Measurements from ENCODE around the gene AFG1L.
"Not testable (repeated sequence)": the region's sequence is repeated elsewhere in the genome, so short reads cannot be mapped to it uniquely, and the experiment has no call there.

Gene AFG1L

DNA sequence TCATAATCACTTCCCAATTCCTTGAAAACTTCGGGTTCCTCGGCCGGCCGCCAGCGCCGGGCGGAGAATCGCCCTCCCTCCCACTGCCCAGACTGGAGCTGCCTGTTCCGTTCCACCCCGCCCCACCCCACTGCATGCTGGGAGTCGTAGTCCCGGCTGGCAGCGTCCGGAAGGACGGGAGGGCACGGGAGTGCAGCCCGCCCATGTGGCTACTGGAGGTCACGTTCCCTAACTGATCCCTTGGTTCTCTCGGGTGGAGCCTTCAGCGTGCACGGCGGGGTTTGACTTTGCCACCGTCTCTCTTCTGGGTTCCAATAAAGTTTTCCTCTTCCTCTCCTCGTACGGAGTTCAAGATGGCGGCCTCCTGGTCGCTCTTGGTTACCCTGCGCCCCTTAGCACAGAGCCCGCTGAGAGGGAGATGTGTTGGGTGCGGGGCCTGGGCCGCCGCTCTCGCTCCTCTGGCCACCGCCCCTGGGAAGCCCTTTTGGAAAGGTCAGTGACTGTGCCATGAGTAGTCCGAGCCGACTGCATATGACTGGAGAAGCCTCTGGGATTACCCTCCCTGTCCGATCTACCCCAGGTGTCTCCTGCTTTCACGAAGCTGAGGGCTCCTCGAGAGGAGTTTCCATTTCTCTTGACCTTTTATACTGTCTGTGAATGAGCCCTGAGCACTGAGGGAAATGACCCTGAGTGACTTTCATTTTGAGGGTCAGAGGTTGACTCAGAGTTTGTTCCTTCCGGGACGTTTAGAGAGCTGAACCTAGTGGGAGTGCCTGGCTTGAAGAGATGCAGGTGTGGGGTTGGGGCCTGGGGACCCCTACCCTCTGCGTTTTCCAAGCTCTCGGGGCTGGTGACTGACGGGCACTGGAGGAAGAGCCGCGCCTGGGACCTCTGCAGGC, at the start of gene AFG1L:
AFG1L (plus strand) TSS at position 328 of the 899 bp plus-strand sequence; CDS start at position 354, 26 bp downstream.
- peak; percentile 76 for DNase-seq (ENCODE audit: low read depth)

DNA sequence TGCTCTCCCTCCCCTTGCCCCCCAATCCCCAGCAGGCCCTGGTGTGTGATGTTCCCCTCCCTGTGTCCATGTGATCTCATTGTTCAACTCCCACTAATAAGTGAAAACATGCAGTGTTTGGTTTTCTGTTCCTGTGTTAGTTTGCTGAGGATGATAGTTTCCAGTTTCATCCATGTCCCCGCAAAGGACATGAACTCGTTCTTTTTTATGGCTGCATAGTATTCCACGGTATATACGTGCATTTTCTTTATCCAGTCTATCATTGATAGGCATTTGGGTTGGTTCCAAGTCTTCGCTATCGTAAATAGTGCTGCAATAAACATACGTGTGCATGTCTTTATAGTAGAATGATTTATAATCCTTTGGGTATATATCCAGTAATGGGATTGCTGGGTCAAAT, 49.8 kb upstream of the AFG1L start:
- not testable (repeated sequence) for DNase-seq (ENCODE audit: low read depth)

DNA sequence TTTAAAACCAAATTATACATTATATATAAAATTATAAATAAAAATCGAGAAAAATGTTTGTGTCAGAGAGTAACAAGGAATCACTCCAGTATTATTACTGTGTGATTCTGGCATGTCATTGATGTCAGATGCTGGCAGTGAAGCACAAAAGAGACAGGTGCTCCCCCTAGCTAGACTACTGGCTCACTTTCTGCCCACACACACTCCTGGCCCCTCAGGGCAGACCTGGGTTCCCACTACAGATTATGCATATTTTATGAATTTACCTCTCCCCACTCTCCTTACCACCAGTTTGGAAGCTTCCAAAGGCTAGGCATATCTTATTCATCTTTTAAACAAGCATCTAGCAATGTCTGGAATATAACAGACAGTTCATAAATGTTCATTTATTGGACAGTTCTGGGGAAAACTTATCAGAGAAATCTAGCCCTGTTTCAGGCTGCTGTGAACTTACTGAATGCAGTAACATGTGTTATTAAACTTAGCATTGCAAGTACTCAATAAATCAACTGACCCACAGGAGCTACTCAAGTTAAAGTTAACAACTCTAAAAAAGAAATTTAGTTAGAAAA, 46.8 kb upstream of the AFG1L start:
- DNase-seq (ENCODE audit: low read depth): no peak

DNA sequence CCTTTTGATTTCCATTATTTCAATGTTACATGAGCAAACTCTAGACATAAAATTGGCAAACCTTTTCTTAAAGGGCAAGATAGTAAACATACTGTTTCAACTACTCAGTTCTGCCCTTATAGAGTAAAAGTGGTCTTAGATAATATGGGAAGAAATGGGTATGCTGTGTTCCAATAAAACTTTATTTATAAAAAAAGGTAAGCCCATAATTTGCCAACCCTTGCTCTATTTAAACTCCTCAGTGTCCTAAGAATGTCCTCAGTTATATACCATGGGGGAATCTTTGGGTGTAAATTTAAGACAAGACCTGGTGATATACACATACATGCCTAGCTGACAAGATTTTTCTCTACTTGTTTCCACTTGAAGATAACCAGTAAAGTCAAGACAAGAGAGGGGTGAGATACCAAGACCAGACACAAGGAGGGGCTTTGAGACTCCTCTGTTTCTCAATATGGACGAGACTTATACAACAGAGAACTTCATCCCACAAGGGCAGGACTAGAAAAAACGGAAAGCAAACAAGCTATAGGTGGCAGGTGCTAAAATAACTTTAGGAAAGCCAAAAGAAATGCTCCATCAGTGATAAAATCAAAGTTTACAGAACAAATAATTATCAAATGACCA, 44.5 kb upstream of the AFG1L start:
- DNase-seq (ENCODE audit: low read depth): no peak

DNA sequence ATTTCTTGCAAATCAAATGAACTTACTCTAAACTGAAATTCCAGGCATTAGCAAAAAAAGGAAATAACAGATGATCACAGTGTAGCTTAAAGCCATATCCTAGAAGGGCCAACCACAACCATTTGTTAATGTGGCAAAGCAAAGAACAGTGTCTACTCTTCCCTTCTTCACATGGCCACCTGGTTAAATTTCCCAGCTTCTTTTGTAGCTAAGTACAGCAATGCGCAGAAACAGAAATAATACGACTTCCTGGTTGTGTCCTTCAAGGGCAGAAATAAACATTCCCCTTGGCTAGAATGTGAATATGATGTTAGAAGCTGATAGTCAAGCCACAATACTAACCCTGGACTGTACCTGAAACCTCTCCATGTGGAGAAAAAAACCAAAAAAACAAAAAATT, 43.6 kb upstream of the AFG1L start:
- no peak for DNase-seq (ENCODE audit: low read depth)

DNA sequence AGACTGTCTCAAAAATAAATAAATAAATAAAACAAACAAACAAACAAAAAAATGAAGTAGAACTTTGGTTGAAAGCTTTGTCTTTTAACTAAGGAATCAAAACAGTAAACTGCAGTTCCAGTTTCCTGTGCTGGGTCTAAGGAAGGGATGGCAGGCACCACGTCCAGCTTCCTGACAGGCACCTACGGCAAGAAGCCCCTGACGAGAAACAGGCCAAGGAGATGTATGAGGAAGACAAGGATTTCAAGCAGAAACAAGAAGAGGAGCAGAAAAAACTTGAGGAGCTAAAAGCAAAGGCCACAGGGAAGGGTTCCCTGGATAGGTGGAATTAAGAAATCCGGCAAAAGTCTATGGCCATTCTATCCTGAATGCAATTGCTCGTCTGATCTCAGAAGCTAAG, 42.8 kb upstream of the AFG1L start:
- no peak for DNase-seq (ENCODE audit: low read depth)

DNA sequence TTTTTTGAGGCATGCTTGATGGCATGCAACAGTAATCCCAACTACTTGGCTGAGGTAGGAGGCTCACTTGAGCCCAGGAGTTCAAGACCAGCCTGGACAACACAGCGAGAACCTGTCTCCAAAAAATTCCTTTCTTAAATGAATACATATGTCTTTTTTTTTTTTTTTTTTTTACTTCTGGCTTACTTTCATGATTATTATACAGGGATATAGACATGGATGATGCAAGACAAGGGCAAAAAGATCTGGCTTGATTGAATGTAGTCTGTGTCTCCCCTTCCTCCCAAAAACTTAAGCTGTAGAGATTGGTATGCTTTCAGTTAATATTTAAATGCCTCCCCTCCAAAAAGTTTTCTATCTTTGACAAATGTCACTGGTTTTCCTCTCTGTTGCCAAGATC, 41.6 kb upstream of the AFG1L start:
- no peak for DNase-seq (ENCODE audit: low read depth)

DNA sequence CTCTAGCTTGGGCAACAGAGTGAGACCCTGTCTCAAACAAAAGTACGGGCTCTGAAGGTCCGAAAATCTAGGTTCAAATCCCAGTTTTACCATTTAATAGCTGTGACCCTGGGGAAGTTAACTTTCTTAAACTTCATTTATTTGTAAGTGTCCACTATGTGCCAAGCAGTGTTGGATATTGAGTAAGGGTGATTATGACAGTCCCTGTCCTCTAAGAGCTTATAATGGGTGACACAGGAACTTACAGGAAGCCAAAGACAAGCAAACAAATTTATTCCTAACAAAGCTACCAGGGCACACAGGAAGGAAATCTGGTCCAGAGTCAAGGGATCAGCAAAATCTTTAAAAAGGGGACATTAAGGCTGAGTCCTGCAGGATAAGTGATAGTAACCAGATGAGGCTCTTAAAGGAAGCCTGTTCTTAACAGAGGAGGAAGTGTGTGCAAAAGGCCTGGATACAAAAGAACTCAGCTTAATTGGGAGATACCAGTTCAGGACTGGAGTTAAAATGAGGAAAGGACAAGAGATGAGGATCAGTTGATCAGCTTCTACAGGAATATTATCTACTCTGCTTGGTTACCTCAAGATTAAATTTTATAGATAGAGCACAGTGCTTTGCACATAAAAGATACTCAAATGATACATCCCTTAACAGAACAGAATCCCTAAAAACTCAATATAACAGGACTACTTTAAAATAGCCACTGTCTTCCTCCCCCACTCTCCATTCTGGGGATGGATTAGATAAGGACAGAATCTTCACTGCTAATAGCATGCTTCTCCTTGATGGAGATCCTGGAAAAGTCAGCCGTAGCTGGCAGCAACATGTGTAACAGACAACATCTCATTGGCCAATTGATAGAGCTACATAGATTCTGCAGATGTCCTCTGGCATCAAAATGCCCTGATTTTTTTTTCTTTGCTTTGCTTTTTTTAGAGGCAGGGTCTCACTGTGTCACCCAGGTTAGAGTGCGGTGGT, 40.1 kb upstream of the AFG1L start:
- DNase-seq (ENCODE audit: low read depth): no peak

DNA sequence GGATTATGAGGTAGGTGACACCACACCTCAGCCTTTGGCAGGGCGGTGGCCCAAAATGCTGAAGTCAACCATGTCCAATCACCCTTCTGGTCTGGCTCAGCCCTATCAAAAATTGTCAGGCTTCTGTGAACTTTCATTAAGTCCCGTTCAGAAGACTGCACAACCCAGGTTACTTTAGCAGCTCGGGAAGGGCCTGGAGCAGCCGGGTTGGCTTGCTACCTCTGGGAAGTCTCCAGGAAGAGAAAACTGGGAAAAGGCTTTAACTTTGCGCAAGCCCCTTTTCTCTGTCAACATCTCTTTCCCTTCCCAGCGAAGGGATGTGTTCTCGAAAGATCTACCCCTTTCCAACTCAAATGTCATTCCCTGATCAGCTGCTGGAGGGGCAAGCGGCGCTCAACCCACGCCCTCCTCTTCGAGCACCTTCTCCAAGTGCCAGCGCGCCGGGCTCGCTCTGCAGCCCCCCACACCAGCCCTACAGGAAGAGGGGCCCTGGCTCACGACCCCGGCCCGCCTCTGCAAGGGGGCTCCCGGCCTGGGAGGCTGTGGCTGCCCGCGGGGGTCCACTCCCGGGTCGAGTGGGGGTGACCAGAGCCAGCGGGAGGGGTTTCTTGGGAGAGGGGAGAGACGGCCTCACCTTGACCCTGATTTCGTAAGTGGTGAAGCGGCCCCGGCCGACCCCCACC, 34.6 kb upstream of the AFG1L start:
- no peak for DNase-seq (ENCODE audit: low read depth)

DNA sequence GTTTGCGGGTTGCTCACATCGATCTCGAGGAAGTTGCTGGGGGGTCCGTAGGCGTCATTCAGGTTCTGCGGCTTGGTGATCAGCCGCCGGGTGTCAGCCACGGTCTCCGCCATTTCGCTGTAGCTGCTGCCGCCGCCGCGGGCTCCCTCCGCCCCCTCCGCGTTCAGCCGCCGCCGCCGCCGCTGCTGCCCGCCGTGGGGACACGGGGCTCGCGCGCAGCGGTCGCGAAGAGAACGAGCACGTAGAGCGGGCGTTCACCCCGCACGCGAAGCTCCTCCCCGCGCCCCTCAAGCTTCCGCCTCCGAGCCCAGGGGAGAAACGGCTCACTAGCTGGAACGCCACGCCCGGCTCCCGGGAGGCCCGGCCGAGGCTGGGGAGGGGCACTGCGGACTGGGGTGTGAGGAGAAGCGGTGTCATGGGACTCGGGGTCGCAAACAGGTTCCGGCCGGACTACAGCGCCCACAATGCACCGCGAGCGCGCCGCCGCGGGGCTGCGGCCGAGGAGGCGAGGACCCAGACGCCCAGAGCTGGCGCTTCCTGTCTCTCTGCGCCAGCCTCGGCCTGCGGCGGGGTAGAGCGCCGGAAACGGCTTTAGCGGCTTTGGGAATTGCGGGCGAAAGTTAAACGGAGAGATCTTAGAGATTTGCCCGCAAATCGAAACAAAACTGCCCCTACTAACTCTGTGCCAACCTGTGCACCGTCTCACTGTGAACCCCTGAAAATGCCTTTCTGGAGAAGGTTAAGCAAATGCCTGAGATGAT, 33.9 kb upstream of the AFG1L start, which contains the start of gene SNX3:
SNX3 (minus strand) TSS at position 232 of the 761 bp plus-strand sequence; CDS start at position 113, 119 bp downstream.
- peak; percentile 87 for DNase-seq (ENCODE audit: low read depth)

DNA sequence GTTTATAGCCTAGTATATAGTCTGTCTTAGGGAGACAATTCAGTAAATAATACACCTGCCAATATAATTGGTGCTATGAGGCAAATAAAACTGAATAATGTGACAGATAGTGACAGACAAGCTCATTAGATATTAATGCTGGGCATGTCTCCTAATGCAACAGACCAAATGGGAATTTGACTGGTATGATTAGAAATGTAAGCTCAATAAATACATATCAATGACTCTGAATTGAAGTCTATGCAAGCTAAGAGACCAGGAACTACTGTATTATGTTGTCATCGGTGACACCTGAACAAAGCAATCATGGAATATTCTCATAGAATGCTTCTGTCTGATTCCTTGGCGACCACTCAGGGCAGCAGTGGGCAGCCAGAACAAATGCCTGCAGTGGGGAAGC, 31.5 kb upstream of the AFG1L start:
- no peak for DNase-seq (ENCODE audit: low read depth)

DNA sequence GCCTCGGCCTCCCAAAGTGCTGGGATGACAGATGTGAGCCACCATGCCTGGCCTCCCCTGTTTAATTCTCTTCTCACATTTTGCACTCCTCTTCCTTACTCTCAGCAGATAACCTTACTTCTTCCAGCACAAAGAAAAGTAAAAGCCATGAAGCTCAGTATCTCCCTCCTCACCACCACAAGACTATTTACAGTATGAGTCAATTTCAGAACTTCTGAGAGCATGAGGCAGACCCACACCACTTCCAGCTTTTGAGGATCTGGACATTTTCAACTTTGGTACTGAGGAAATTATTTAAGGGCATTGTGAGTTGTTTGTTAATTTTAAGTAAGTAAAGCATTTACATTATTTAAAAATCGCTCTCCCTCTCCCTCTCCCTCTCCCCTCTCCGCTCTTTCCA, 26.0 kb upstream of the AFG1L start:
- no peak for DNase-seq (ENCODE audit: low read depth)

DNA sequence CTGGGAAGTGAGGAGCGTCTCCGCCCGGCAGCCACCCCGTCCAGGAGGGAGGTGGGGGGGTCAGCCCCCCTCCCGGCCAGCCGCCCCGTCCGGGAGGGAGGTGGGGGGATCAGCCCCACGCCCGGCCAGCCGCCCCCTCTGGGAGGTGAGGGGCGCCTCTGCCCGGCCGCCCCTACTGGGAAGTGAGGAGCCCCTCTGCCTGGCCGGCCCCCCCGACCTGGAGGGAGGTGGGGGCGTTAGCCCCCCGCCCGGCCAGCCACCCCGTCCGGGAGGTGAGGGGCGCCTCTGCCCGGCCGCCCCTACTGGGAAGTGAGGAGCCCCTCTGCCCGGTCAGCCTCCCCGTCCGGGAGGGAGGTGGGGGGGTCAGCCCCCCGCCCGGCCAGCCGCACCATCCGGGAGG, 24.9 kb upstream of the AFG1L start:
- DNase-seq (ENCODE audit: low read depth): not testable (repeated sequence)

DNA sequence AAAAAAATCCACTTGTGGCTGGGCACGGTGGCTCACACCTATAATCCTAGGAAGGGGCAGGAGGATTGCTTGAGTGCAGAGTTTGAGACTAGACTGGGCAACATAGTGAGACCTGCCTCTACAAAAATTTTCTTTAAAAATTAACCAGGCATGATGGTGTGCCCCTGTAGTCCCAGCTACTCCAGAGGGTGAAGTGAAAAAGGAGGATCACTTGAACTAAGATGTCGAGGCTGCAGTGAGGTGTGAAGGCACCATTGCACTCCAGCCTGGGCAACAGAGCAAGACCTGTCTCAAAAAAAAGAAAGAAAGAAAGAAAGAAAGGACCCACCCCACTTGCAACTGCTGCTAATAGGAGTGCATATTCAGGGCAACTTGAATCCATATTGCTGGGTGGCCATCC, 20.3 kb upstream of the AFG1L start:
- no peak for DNase-seq (ENCODE audit: low read depth)

DNA sequence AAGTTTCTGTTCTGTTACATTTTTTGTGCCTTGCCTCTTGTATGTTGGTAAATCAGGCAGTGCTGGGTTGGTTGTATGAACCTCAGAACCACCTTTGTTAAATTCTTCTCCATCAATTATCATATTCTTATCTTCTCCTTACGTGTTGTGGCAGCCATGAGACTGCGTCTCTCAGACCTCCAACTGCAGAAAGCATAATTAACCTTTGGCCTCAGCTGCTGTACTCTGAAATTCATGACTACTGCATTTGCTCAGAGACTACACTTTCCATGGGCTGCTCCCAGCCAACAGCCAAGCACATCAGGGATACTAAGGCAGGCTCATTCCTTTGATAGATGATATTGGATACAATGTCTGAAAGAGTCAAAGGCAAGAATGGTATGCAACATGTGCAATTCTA, 18.9 kb upstream of the AFG1L start:
- DNase-seq (ENCODE audit: low read depth): no peak

DNA sequence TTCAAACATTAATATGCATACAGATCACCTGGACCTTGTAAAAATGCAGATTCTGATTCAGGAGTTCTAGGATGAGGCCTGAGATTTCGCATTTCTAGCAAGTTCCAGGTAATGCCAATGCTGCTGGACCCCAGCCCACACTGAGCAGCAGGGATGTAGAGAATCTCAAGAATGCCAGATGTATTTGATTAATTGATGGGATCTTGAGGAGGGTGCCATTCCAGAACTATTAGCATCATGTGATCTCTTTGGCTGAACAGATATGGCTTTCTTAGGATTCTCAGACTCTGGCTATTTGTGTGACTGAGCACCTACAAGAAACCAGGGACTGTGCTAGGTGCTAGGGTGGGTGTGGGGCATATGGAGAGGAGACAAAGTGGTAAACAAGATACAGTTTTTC, 17.6 kb upstream of the AFG1L start:
- DNase-seq (ENCODE audit: low read depth): no peak

DNA sequence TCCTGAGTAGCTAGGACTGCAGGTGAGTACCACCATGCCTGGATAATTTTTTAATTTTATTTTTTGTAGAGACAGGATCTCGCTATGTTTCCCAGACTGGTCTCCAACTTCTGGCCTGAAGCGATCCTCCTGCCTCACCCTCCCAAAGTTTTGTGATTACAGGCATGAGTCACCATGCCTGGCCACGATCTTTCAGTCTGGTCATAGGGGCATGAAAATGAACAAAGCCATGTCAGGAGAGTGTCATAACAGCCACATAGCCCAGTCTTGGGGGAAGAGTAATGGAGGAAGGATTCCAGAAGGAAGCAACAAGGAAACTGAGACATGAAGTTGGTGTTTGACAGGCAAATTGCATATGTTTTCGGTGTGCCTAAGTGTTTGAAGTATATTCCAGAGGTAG, 17.0 kb upstream of the AFG1L start:
- DNase-seq (ENCODE audit: low read depth): no peak

DNA sequence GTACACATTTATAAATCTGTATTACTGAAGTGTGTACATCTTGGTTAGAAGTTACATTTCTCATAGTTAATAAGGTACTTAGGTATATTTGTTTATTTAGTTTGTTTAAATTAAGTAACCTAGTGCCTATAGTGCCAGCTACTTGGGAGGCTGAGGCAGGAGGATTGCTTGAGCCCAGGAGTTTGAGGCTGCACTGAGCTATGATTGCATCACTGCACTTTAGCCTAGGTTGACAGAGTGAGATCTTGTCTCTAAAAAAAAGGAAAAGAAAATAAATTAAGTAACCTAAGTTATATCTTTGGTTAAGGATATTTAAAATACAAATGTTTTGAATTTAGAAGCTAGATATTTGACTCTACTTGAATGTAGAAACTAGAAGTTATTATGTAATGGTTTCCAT, 9.5 kb upstream of the AFG1L start:
- DNase-seq (ENCODE audit: low read depth): no peak

DNA sequence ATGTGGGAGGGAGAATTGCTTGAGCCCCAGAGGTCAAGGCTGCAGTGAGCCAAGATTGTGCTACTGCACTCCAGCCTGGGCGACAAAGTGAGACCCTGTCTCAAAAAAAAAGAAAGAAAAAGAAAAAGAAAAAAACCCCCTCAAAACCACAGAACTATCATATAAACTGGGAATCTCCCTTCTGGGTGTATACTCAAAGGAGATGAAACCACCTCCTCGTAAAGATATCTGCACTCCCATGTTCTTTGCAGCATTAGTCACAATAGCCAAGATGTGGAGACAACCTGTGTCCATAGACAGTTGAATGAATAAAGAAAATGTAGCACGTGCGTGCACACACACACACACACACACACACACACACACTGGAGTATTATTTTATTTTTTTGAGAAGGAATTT, 8.5 kb upstream of the AFG1L start:
- no peak for DNase-seq (ENCODE audit: low read depth)

DNA sequence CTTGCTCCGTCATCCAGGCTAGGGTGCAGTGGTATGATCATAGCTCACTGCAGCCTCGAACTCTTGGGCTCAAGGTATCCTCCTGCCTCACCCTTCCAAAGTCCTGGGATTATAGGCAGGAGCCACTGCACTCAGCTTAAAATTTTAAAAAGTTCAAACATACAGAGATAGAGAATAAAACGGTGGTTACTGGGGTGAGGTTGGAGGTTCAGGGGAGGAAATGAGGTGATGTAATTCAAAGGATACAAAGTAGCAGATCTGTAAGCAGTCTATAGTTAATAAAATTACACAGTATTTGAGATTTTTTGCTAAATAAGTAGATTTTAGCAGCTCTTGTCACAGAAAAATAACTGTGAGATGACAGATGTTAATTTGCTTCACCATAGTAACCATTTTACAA, 7.5 kb upstream of the AFG1L start:
- DNase-seq (ENCODE audit: low read depth): no peak

DNA sequence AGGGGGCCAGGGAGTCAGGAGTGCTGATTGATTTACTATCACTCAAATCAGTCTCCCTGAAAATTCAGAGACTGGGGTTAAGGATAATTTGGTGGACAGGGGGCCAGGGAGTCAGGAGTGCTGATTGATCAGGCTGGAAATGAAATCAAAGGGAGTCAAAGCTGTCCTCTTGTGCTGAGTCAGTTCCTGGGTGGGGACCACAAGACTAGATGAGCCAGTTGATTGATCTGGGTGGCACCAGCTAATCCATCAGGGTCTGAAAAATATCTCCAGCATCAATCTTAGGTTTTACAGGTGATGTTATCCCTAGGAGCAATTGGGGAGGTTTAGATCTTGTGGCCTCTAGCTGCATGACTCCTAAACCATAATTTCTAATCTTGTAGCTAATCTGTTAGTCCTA, 6.1 kb upstream of the AFG1L start:
- no peak for DNase-seq (ENCODE audit: low read depth)
